Progenitor cell of endocrine pancreas (in vitro differentiated cells): Measurements from ENCODE around the gene METAP1. TPM values are rescaled to one million over a fixed set of nuclear protein-coding genes. Genes with fewer than 3 reads are reported as not detected.

ENCODE experiments used
- DNase-seq: peaks from one replicate; pipeline ENCODE4 v3.0.0; 2021; ENCODE audit warnings: low spot score; ENCODE audit not compliant: unreplicated experiment
- H3K27ac Mint-ChIP-seq: 2 replicates; pipeline ENCODE4 v1.8.0; 2021; ENCODE audit warnings: mild to moderate bottlenecking, moderate library complexity, mixed read lengths
- H3K27me3 Mint-ChIP-seq: 2 replicates; pipeline ENCODE4 v1.8.0; 2021; ENCODE audit warnings: mixed read lengths
- H3K36me3 Mint-ChIP-seq: 2 replicates; pipeline ENCODE4 v1.8.0; 2022; ENCODE audit warnings: mixed read lengths; ENCODE audit not compliant: insufficient read depth
- H3K4me1 Mint-ChIP-seq: 2 replicates; pipeline ENCODE4 v1.8.0; 2021; ENCODE audit warnings: low read depth, mixed read lengths
- H3K4me3 Mint-ChIP-seq: 2 replicates; pipeline ENCODE4 v1.8.0; 2021; ENCODE audit warnings: low read depth, mild to moderate bottlenecking, moderate library complexity, mixed read lengths
- H3K9me3 Mint-ChIP-seq: 2 replicates; pipeline ENCODE4 v1.8.0; 2021; ENCODE audit warnings: low read depth, mixed read lengths
- CTCF ChIP-seq: fragments of 200-600 bp; sonication (generic); IDR thresholded peaks from one replicate; pipeline ENCODE4 v1.5.0; 2021; ENCODE audit warnings: antibody characterized with exemption, mild to moderate bottlenecking; ENCODE audit not compliant: unreplicated experiment
- long read RNA-seq: library from polyadenylated mRNA; unstranded; transcript quantifications from one replicate; pipeline ENCODE4 v2.0.0, GENCODE V29; 2020
- total RNA-seq: library from RNA; stranded (reverse); gene quantifications from 2 replicates; pipeline ENCODE4 v1.2.1, GENCODE V29; 2021

The METAP1 gene
- total RNA-seq = 49.1 and 51.3 TPM in 2 replicates
- long read RNA-seq, transcript METAP1-201 (11 exons, 2,791 nt) = major isoform, 313 of 387 reads
- long read RNA-seq, partial matches to known transcripts = 11 of 387 reads
- long read RNA-seq, other reads (novel, unspliced or antisense) = 63 of 387 reads

GRCh38 chr4:98995183-98996055 lies at the start of gene METAP1:
Gene METAP1 (plus strand): TSS chr4:98995721. CDS start chr4:98995754, 33 bp downstream.
- H3K9me3 Mint-ChIP-seq = no peaks in the 10 kb centered on the region
- H3K36me3 Mint-ChIP-seq = no peaks in the 10 kb centered on the region
- peak; percentile 85 for DNase-seq
- peak; percentile 49 for TF ChIP-seq CTCF
- no peaks in the 10 kb centered on the region for H3K27me3 Mint-ChIP-seq
- peak within 1 kb of the TSS; percentile 86 for H3K4me3 Mint-ChIP-seq
- peak within 1 kb of the TSS; percentile 94 for H3K27ac Mint-ChIP-seq
- peaks cover 27% of the 10 kb centered on the region for H3K4me1 Mint-ChIP-seq

DNA sequence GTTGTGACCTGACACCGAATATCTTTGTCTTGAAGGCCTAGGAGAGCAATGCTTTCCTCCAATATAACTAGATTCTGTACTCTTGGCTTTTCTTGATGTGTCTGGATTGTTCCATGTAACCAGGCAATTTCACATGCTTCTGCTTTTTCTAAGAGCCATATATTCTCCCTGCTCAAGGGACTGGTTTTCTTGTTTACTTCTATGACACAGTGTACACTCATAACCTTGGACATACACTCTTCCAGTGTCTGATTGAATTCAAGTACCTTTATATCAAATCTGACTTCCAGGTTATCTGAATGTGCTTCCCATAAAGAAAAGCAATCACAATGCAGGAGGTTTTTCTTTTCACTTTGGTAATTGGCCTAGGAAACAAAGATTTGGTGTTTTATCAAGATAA lies 49.2 kb upstream of the METAP1 start:
- no peaks in the 10 kb centered on the region for H3K9me3 Mint-ChIP-seq

GRCh38 chr4:98950925-98951324 lies 44.6 kb upstream of the METAP1 start:
- no peak for TF ChIP-seq CTCF
- H3K4me1 Mint-ChIP-seq = no peaks in the 10 kb centered on the region
- no peaks in the 10 kb centered on the region for H3K36me3 Mint-ChIP-seq
- no peak overlapping the region for H3K27ac Mint-ChIP-seq
- no peak overlapping the region for H3K4me3 Mint-ChIP-seq
- no peaks in the 10 kb centered on the region for H3K9me3 Mint-ChIP-seq
- no peak for DNase-seq
- H3K27me3 Mint-ChIP-seq = no peaks in the 10 kb centered on the region

More for the DNA sequence above, 49.2 kb upstream of the METAP1 start:
- no peak for DNase-seq
- no peaks in the 10 kb centered on the region for H3K36me3 Mint-ChIP-seq
- no peak overlapping the region for H3K27ac Mint-ChIP-seq
- H3K27me3 Mint-ChIP-seq = no peaks in the 10 kb centered on the region
- no peaks in the 10 kb centered on the region for H3K4me1 Mint-ChIP-seq
- no peak overlapping the region for H3K4me3 Mint-ChIP-seq
- no peak for TF ChIP-seq CTCF

DNA sequence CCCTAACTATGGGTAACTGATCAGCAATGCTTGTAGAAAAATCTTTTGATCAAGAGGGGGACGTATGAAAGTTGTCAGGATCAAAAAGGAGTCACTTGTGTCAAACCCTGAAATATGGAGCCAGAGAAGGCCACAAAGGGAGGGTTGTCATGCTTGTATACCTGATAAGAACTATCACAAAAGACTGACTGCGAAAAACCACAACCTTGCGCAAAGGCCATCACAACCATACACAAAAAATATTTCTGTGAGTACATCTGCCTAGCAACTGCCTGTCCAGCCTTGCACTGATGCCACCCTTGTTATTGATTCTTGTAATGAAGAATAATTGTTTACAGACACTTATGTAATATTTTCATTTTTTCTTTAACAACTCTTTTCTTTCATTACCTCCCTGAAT lies 43.8 kb upstream of the METAP1 start:
- Mint-ChIP-seq H3K4me1 (no peaks in the 10 kb centered on the region), H3K27me3 (no peaks in the 10 kb centered on the region), H3K36me3 (no peaks in the 10 kb centered on the region), H3K4me3 (no peak overlapping the region), H3K9me3 (no peaks in the 10 kb centered on the region), H3K27ac (no peak overlapping the region)
- DNase-seq = no peak
- TF ChIP-seq CTCF = no peak

DNA sequence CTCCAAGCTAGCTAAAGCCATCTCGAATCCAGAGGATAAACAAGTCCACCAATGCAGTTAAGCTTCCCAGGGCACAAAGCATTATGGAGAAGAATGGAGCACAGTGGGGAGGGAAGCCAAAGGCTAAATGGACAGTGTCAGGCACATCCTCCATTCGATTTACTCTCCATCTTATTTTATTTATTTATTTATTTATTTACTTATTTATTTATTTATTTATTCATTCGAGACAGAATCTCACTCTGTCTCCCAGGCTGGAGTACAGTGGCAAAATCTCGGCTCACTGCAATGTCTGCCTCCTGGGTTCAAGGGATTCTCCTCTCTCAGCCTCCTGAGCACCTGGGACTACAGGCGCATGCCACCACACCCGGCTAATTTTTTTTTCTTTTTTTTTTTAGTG lies 40.3 kb upstream of the METAP1 start:
- Mint-ChIP-seq H3K27me3 (no peaks in the 10 kb centered on the region), H3K4me3 (no peak overlapping the region), H3K9me3 (no peaks in the 10 kb centered on the region), H3K36me3 (no peaks in the 10 kb centered on the region), H3K4me1 (no peaks in the 10 kb centered on the region), H3K27ac (no peak overlapping the region)
- no peak for TF ChIP-seq CTCF
- no peak for DNase-seq
